Muscle layer of duodenum (tissue), 2 donors: ENCODE measurements around the gene FBLIM1.

Experiments
- H3K27ac ChIP-seq: one replicate; pipeline ENCODE4 v1.7.0; 2013; ENCODE audit warnings: mild to moderate bottlenecking, low read length
- H3K27me3 ChIP-seq: one replicate; pipeline ENCODE4 v1.7.0; 2013; ENCODE audit warnings: low read depth, mild to moderate bottlenecking, control low read depth, low read length
- H3K36me3 ChIP-seq, 2 donors: one replicate each; pipeline ENCODE4 v1.7.0; 2013; ENCODE audit warnings: low read length in 2 of 2, control low read depth in 1 of 2, mild to moderate bottlenecking in 1 of 2; ENCODE audit not compliant: insufficient read depth in 2 of 2, control insufficient read depth in 1 of 2
- H3K4me1 ChIP-seq, 2 donors: one replicate each; pipeline ENCODE4 v1.7.0; 2013; ENCODE audit warnings: low read length in 2 of 2, mild to moderate bottlenecking in 2 of 2, control low read depth in 1 of 2, moderate library complexity in 1 of 2; ENCODE audit not compliant: insufficient read depth in 2 of 2, control insufficient read depth in 1 of 2
- H3K4me3 ChIP-seq, 2 donors: one replicate each; pipeline ENCODE4 v1.7.0; 2013; ENCODE audit warnings: low read length in 2 of 2, low read depth in 1 of 2, mild to moderate bottlenecking in 1 of 2
- H3K9me3 ChIP-seq, 2 donors: one replicate each; pipeline ENCODE4 v1.7.0; 2013; ENCODE audit warnings: low read length in 2 of 2, control low read depth in 1 of 2, mild to moderate bottlenecking in 1 of 2; ENCODE audit not compliant: control insufficient read depth in 1 of 2
- donor health status: healthy.

The FBLIM1 gene

DNA sequence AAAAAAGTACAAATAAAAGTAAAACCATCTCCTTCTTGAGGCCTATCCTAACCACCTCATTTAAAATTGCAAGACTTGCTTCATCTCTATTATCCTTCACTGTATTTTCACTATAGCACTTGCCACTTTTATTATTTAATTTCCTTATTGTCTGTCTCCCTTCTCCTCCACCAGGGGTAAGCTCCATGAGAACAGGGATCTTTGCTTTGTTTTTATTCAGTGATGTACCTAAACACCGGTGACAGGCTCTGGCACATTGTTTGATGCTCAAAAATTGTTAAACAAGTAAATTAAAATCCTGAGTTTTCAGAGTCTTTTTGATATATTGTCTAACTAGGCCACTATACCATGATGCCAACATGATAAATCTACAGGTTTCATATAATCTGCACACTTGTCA is 71.7 kb downstream of the FBLIM1 start:
- H3K9me3 ChIP-seq, result no peaks in the 10 kb centered on the region
- H3K36me3 ChIP-seq, result peaks cover 0 to 7% of the 10 kb centered on the region in 2 donors
- H3K27ac ChIP-seq, result no peak overlapping the region
- no peaks in the 10 kb centered on the region for H3K27me3 ChIP-seq
- H3K4me1 ChIP-seq, result peaks cover 0 to 27% of the 10 kb centered on the region in 2 donors
- H3K4me3 ChIP-seq, result no peak overlapping the region

DNA sequence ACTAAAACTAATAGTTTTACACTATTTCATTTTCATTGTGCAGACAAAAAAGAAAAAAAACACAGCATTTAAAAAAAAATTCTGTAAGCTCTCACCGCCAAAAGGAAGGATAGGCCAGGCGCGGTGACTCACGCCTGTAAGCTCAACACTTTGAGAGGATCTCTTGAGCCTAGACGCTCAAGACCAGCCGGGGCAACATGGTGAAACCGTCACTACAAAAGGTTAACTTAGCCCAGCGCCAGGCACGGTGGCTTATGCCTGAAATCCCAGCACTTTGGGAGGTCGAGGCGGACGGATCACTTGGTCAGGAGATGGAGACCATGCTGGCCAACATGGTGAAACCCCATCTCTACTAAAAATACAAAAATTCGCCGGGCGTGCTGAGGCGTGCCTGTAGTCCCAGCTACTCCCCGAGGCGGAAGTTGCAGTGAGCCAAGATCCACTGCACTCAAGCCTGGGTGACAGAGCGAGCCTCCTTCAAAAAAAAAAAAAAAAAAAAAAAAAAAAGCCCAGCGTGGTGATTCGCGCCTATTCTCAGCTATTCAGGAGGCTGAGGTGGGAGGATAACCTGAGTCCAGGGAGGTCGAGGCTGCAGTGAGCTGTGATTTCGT is 74.6 kb downstream of the FBLIM1 start:
- Histone ChIP-seq H3K9me3 (no peaks in the 10 kb centered on the region), H3K27me3 (no peaks in the 10 kb centered on the region), H3K27ac (peak overlapping the region; percentile 99), H3K4me1 (peaks cover 0 to 19% of the 10 kb centered on the region in 2 donors), H3K36me3 (peaks cover 0 to 11% of the 10 kb centered on the region in 2 donors), H3K4me3 (peak overlapping the region; percentile 87 to 89)

DNA sequence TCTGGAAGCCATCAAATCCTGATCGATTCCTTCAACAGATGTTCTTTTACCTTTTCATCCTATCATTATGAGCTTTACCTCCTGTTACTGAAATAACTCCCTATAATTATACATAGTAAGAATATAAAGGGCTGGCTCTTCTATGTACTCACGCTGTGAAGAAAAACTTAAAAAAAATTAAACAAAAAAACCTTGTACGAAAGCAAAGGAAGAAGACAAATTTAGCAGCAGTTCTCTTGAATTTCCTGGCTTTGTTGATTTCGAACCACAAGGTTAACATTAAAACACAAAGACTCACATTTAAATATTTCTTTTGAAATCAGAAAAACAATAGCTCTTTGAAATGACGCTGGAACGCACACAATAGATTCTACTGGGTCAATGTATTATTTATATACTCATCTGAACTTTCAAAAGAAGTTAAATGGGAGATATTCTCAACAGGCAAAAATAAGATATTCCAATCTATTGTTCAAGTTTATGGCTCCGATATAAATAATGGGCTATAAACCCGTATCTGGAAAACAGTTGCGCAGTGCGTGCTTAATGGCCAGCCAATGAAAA is 75.3 kb downstream of the FBLIM1 start:
- Histone ChIP-seq H3K27me3 (no peaks in the 10 kb centered on the region), H3K27ac (peak overlapping the region; percentile 99), H3K4me3 (peak overlapping the region; percentile 87 to 89), H3K4me1 (peaks cover 0 to 19% of the 10 kb centered on the region in 2 donors), H3K36me3 (peaks cover 0 to 11% of the 10 kb centered on the region in 2 donors), H3K9me3 (no peaks in the 10 kb centered on the region)

DNA sequence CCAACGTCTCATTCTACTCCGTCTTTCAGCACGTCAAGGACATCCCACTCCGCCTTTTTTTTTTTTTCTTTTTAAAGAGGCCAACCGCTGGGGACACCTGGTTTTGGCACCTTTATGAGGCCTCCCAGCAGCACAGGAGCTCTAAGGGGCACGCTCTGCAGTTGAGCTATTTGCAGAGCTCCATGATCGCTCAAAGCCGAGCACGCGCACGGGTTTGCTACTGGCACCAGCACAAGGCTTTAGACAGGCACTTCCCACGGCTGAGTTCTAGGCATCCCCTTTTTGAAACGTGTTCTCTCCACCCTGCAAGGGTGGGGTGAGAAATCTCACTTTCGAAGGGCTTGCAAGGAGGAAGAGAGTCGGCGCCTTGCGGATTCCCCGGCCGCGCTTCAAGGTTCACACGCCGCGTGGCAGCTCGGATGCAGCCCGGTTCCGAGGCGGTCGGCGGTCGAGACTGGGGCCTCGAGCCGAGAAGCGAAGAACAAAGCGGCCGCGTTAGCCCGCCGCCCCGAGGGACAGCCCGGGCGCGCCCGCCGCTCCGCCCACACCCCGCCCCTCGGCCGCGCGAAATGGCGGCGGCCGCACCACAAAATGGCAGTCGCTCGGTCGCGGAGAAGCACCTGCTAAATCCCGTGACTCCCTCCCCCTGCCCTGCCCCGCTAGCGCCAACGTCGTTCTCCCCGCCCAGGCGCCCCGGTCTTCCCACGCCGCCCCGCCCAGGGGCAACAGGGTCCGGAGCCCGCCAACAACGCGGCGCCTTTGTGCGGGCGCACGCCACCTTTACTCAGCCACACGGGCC is 76.0 kb downstream of the FBLIM1 start:
- peaks cover 0 to 11% of the 10 kb centered on the region in 2 donors for H3K36me3 ChIP-seq
- peak overlapping the region; percentile 99 for H3K27ac ChIP-seq
- peaks cover 0 to 19% of the 10 kb centered on the region in 2 donors for H3K4me1 ChIP-seq
- H3K4me3 ChIP-seq, result peak overlapping the region; percentile 87 to 89
- no peaks in the 10 kb centered on the region for H3K27me3 ChIP-seq
- no peaks in the 10 kb centered on the region for H3K9me3 ChIP-seq

DNA sequence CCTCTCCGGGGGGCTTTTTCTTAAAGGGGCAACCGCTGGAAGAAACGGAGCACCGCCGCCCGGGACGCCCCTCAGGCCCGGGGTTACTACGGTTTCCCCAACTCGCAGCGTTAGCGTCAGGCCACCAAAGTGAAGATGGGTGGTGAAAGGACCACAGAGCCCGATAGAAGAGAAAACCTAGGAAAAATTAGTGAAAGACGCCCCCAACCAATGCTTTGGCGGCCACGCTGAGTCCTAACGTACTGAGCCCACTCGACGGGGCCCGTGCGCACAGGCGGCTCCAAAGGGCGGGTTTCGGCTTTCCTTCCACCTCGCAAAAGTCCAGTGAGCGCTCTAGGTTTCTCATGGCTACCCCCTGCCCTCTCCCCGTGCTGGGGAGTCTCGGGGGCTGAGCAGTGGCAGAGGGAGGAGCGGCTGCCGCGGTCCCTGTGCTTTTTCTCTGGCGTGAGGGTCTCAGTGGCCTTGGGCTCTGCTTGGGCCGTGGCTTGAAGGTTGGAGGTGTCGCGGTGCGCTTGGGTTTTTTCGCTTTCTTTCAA is 76.7 kb downstream of the FBLIM1 start:
- Histone ChIP-seq H3K36me3 (peaks cover 0 to 11% of the 10 kb centered on the region in 2 donors), H3K4me3 (peak overlapping the region; percentile 83 to 87), H3K4me1 (peaks cover 0 to 17% of the 10 kb centered on the region in 2 donors), H3K9me3 (no peaks in the 10 kb centered on the region), H3K27ac (peak overlapping the region; percentile 99), H3K27me3 (no peaks in the 10 kb centered on the region)

DNA sequence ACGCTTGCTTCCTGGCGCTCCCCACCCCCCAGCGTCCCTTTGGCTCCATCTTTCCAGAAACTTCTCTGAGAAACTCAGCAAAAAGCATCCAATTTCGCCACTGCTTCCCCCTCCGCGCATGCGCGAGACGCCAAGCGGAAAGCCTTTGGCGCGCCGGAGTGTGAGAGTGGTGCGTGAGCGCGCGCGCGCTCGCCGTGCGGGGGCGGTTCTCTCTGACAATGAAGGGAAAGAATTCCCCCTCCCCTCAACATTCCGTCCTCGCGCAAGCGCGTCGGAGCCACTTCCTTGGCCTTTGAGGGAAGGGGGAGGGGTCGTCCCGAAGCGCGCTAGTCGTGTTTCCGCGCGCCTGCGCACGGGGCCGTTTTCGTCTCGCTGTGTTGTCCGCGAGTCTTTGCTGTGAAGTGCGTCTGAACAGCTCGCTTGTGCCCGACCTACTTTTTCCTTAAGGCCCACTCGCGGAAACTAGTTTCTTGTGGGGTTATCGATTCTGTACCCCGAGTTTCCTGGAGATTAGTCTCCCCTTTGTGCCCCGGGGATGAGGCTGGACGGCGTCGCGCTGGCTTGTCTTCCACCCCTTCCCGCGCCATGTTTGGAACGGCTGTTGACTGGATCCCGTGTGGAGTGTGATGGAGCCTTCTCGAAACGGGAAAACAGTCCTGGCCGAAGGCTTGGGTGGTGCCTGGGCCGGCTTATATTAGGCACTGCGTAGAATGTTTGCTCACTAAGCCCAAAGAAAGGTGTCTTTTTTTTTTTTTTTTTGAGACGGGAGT is 77.3 kb downstream of the FBLIM1 start:
- no peaks in the 10 kb centered on the region for H3K9me3 ChIP-seq
- H3K27me3 ChIP-seq, result no peaks in the 10 kb centered on the region
- peak overlapping the region; percentile 83 to 87 for H3K4me3 ChIP-seq
- peaks cover 0 to 11% of the 10 kb centered on the region in 2 donors for H3K4me1 ChIP-seq
- peak overlapping the region; percentile 99 for H3K27ac ChIP-seq
- peaks cover 0 to 11% of the 10 kb centered on the region in 2 donors for H3K36me3 ChIP-seq
